Mucosa of gallbladder (tissue), 1 donor: ENCODE measurements around the gene NAPB. TPM values are rescaled to one million over a fixed set of nuclear protein-coding genes. Genes with fewer than 3 reads are reported as not detected.

Source experiments
- DNase-seq: peaks from one replicate; pipeline ENCODE4 v3.0.0-alpha.2; 2020; ENCODE audit warnings: low spot score
- total RNA-seq: library from RNA; stranded (reverse); gene quantifications from one replicate; pipeline ENCODE4 v1.2.1, GENCODE V29; 2021
- donor health status: DM: no; HTN: no; CAD: no.

The NAPB gene
- total RNA-seq, 1 donor from 2014 or later: 12.4 TPM

- no peak for DNase-seq
Measured at GRCh38 chr20:23347791-23348190, 73.5 kb downstream of the NAPB start.

GRCh38 chr20:23346002-23346401 is 75.3 kb downstream of the NAPB start:
- no peak for DNase-seq

GRCh38 chr20:23344336-23344735 is 77.0 kb downstream of the NAPB start:
- DNase-seq: no peak

GRCh38 chr20:23343590-23343989 is 77.7 kb downstream of the NAPB start:
- no peak for DNase-seq

- DNase-seq: no peak
Measured at GRCh38 chr20:23341073-23341472, 80.2 kb downstream of the NAPB start.

GRCh38 chr20:23340524-23340923 is 80.8 kb downstream of the NAPB start:
- peak; percentile 62 for DNase-seq

GRCh38 chr20:23339986-23340385 is 81.3 kb downstream of the NAPB start:
- no peak for DNase-seq

GRCh38 chr20:23337312-23337711 is 84.0 kb downstream of the NAPB start:
- no peak for DNase-seq

- DNase-seq: no peak
Measured at GRCh38 chr20:23336476-23336875, 84.8 kb downstream of the NAPB start.

- DNase-seq: no peak
Measured at GRCh38 chr20:23335521-23335920, 85.8 kb downstream of the NAPB start.

- DNase-seq: no peak
Measured at GRCh38 chr20:23334111-23334510, 87.2 kb downstream of the NAPB start.

- DNase-seq: no peak
Measured at GRCh38 chr20:23332467-23332866, 88.8 kb downstream of the NAPB start.

- no peak for DNase-seq
Measured at GRCh38 chr20:23331450-23332350, 89.6 kb downstream of the NAPB start.

- no peak for DNase-seq
Measured at GRCh38 chr20:23327617-23328333, 93.5 kb downstream of the NAPB start.

- DNase-seq: no peak
Measured at GRCh38 chr20:23326774-23327173, 94.5 kb downstream of the NAPB start.

GRCh38 chr20:23325107-23325506 is 96.2 kb downstream of the NAPB start:
- no peak for DNase-seq

Other genes with a start within 250 kb of the NAPB start
- 10.5 TPM for gene NXT1, start 70.7 kb downstream of the NAPB start, total RNA-seq
- 13.0 TPM for gene GZF1, start 59.3 kb downstream of the NAPB start, total RNA-seq
- gene CSTL1, start 18.2 kb upstream of the NAPB start, total RNA-seq: not detected
- not detected for gene CST11, start 31.4 kb upstream of the NAPB start, total RNA-seq
- not detected for gene CST8, start 69.6 kb upstream of the NAPB start, total RNA-seq
- gene CST9L, start 147.0 kb upstream of the NAPB start, total RNA-seq: not detected
- not detected for gene CST9, start 184.4 kb upstream of the NAPB start, total RNA-seq
- gene CST3, start 216.5 kb upstream of the NAPB start, total RNA-seq: 2,306 TPM